HL-60 (cell line): ENCODE results near the gene PACRG.

Experiments
- DNase-seq, 2 experiments: peaks; one replicate each; pipeline ENCODE4 v3.0.0-alpha.2; 2010 to 2020; ENCODE audit warnings: low read depth in 1 of 2, low spot score in 1 of 2
- H3K27ac ChIP-seq: fragments of 250-450 bp; sonication (Bioruptor Pico); replicated peaks from 2 replicates; pipeline ENCODE4 v1.5.1; 2020; ENCODE audit warnings: mild to moderate bottlenecking, moderate library complexity
- H3K27me3 ChIP-seq: fragments of 250-450 bp; sonication (Bioruptor Pico); 2 replicates; pipeline ENCODE4 v1.5.1; 2021; ENCODE audit warnings: mild to moderate bottlenecking, moderate library complexity; ENCODE audit not compliant: insufficient read depth, poor library complexity, severe bottlenecking
- H3K4me3 ChIP-seq: replicated peaks from 2 replicates; pipeline ENCODE4 v1.5.1; 2011; ENCODE audit warnings: mild to moderate bottlenecking, control low read depth, low read length; ENCODE audit not compliant: insufficient read depth
- CTCF ChIP-seq: IDR thresholded peaks from one replicate; pipeline ENCODE4 v1.5.1; 2011; ENCODE audit warnings: low read length, control low read depth, inconsistent platforms; ENCODE audit not compliant: insufficient read depth
- GABPA ChIP-seq: IDR thresholded peaks from 2 replicates; pipeline ENCODE4 v1.6.1; 2012; ENCODE audit warnings: low read depth
- POLR2AphosphoS5 ChIP-seq: IDR thresholded peaks from 2 replicates; pipeline ENCODE4 v1.6.1; 2012; ENCODE audit warnings: low read depth
- REST ChIP-seq: IDR thresholded peaks from 2 replicates; pipeline ENCODE4 v1.6.1; 2012; ENCODE audit warnings: low read depth; ENCODE audit not compliant: insufficient replicate concordance
- SPI1 ChIP-seq: IDR thresholded peaks from 2 replicates; pipeline ENCODE4 v1.6.1; 2012; ENCODE audit warnings: low read depth, mild to moderate bottlenecking, borderline replicate concordance

Gene PACRG

GRCh38 chr6:163176097-163176496 lies 448.3 kb downstream of the PACRG start:
- no peak overlapping the region for H3K27ac ChIP-seq
- no peak for DNase-seq
- no peak overlapping the region for H3K4me3 ChIP-seq
- TF ChIP-seq CTCF (no peak), GABPA (no peak), POLR2AphosphoS5 (no peak), REST (no peak), SPI1 (no peak)
- H3K27me3 ChIP-seq: no peaks in the 10 kb centered on the region

GRCh38 chr6:163177007-163177406 lies 449.2 kb downstream of the PACRG start:
- DNase-seq: no peak
- no peak overlapping the region for H3K4me3 ChIP-seq
- TF ChIP-seq REST (no peak), GABPA (no peak), CTCF (no peak), POLR2AphosphoS5 (no peak), SPI1 (no peak)
- no peak overlapping the region for H3K27ac ChIP-seq
- no peaks in the 10 kb centered on the region for H3K27me3 ChIP-seq

- no peak overlapping the region for H3K4me3 ChIP-seq
- DNase-seq: no peak
- no peak for TF ChIP-seq GABPA
- TF ChIP-seq CTCF: no peak
- TF ChIP-seq SPI1: no peak
- no peak for TF ChIP-seq REST
- TF ChIP-seq POLR2AphosphoS5: no peak
Observed at GRCh38 chr6:163177892-163178420, 450.2 kb downstream of the PACRG start.

More at GRCh38 chr6:163177892-163178420, 450.2 kb downstream of the PACRG start:
- no peaks in the 10 kb centered on the region for H3K27me3 ChIP-seq
- H3K27ac ChIP-seq: no peak overlapping the region
